Dendritic cell treated with granulocyte-macrophage colony-stimulating factor and Interleukin-4, amounts not matched to agents 40 ng/mL and 50 ng/mL, for 4 days (primary cell): ENCODE measurements around the gene ARHGEF17.

ENCODE experiments used
- H3K27ac Mint-ChIP-seq: one replicate; pipeline ENCODE4 v1.8.0; 2022; ENCODE audit warnings: mild to moderate bottlenecking, mixed read lengths
- H3K27me3 Mint-ChIP-seq: one replicate; pipeline ENCODE4 v1.8.0; 2022; ENCODE audit warnings: mild to moderate bottlenecking, mixed read lengths
- H3K36me3 Mint-ChIP-seq: one replicate; pipeline ENCODE4 v1.8.0; 2022; ENCODE audit warnings: low read depth, mixed read lengths
- H3K4me1 Mint-ChIP-seq: one replicate; pipeline ENCODE4 v1.8.0; 2022; ENCODE audit warnings: low read depth, mixed read lengths
- H3K4me3 Mint-ChIP-seq: one replicate; pipeline ENCODE4 v1.8.0; 2022; ENCODE audit warnings: mild to moderate bottlenecking, moderate library complexity, mixed read lengths
- H3K9me3 Mint-ChIP-seq: one replicate; pipeline ENCODE4 v1.8.0; 2022; ENCODE audit warnings: mixed read lengths
- intact Hi-C: fragments of 100-400 bp; cut with micrococcal nuclease; formaldehyde crosslinking; loops from one replicate; pipeline ENCODE4 v1.15.0; 2022

ARHGEF17 gene

GRCh38 chr11:73281796-73282660, 26.0 kb upstream of the ARHGEF17 start:
- Mint-ChIP-seq H3K27me3 (no peaks in the 10 kb centered on the region), H3K27ac (peak overlapping the region; percentile 82), H3K4me3 (peak overlapping the region; percentile 55), H3K36me3 (peaks cover 85% of the 10 kb centered on the region), H3K4me1 (peaks cover 92% of the 10 kb centered on the region), H3K9me3 (no peaks in the 10 kb centered on the region)
- intact Hi-C loops: no loop called here

- Mint-ChIP-seq H3K27me3 (no peaks in the 10 kb centered on the region), H3K9me3 (no peaks in the 10 kb centered on the region), H3K36me3 (peaks cover 75% of the 10 kb centered on the region), H3K4me3 (peak overlapping the region; percentile 44), H3K27ac (peak overlapping the region; percentile 82), H3K4me1 (peaks cover 98% of the 10 kb centered on the region)
- intact Hi-C loops: no loop called here
These were observed 24.6 kb upstream of the ARHGEF17 start for GRCh38 chr11:73283276-73284000.

GRCh38 chr11:73284106-73284505, 24.0 kb upstream of the ARHGEF17 start:
- H3K9me3 Mint-ChIP-seq: no peaks in the 10 kb centered on the region
- peaks cover 69% of the 10 kb centered on the region for H3K36me3 Mint-ChIP-seq
- peaks cover 100% of the 10 kb centered on the region for H3K4me1 Mint-ChIP-seq
- intact Hi-C loops: no loop called here
- H3K4me3 Mint-ChIP-seq: peak overlapping the region; percentile 44
- H3K27me3 Mint-ChIP-seq: no peaks in the 10 kb centered on the region
- H3K27ac Mint-ChIP-seq: peak overlapping the region; percentile 82

- Mint-ChIP-seq H3K4me3 (no peak overlapping the region), H3K27ac (peak overlapping the region; percentile 92), H3K36me3 (peaks cover 72% of the 10 kb centered on the region), H3K4me1 (peaks cover 100% of the 10 kb centered on the region), H3K27me3 (no peaks in the 10 kb centered on the region), H3K9me3 (no peaks in the 10 kb centered on the region)
- intact Hi-C loops: no loop called here
These were observed 22.4 kb upstream of the ARHGEF17 start for GRCh38 chr11:73285721-73286120.

- Mint-ChIP-seq H3K4me1 (peaks cover 100% of the 10 kb centered on the region), H3K9me3 (no peaks in the 10 kb centered on the region), H3K36me3 (peaks cover 78% of the 10 kb centered on the region), H3K27ac (peak overlapping the region; percentile 92), H3K27me3 (no peaks in the 10 kb centered on the region), H3K4me3 (no peak overlapping the region)
- intact Hi-C loops: no loop called here
These were observed 21.8 kb upstream of the ARHGEF17 start for GRCh38 chr11:73286240-73286810.

GRCh38 chr11:73287400-73288101, 20.5 kb upstream of the ARHGEF17 start:
- peak overlapping the region; percentile 48 for H3K4me3 Mint-ChIP-seq
- H3K27ac Mint-ChIP-seq: peak overlapping the region; percentile 92
- H3K9me3 Mint-ChIP-seq: no peaks in the 10 kb centered on the region
- H3K4me1 Mint-ChIP-seq: peaks cover 99% of the 10 kb centered on the region
- intact Hi-C loops: loop anchor here (1.0 to 2.0 kb wide), 3 partner anchors 7 to 103 kb away; no protein-coding TSS in a partner anchor
- H3K27me3 Mint-ChIP-seq: peaks cover 3% of the 10 kb centered on the region
- peaks cover 78% of the 10 kb centered on the region for H3K36me3 Mint-ChIP-seq

- Mint-ChIP-seq H3K27me3 (peaks cover 3% of the 10 kb centered on the region), H3K27ac (peak overlapping the region; percentile 92), H3K9me3 (no peaks in the 10 kb centered on the region), H3K4me1 (peaks cover 98% of the 10 kb centered on the region), H3K4me3 (peak overlapping the region; percentile 61), H3K36me3 (peaks cover 77% of the 10 kb centered on the region)
- intact Hi-C loops: loop anchor here (1.0 to 2.0 kb wide), 3 partner anchors 8 to 104 kb away; no protein-coding TSS in a partner anchor
These were observed 19.7 kb upstream of the ARHGEF17 start for GRCh38 chr11:73288192-73288872.

- H3K27ac Mint-ChIP-seq: peak overlapping the region; percentile 92
- peaks cover 74% of the 10 kb centered on the region for H3K36me3 Mint-ChIP-seq
- H3K27me3 Mint-ChIP-seq: peaks cover 3% of the 10 kb centered on the region
- H3K4me3 Mint-ChIP-seq: peak overlapping the region; percentile 61
- intact Hi-C loops: loop anchor here (1.0 to 2.0 kb wide), 4 partner anchors 9 to 104 kb away; no protein-coding TSS in a partner anchor
- H3K4me1 Mint-ChIP-seq: peaks cover 94% of the 10 kb centered on the region
- no peaks in the 10 kb centered on the region for H3K9me3 Mint-ChIP-seq
These were observed 19.0 kb upstream of the ARHGEF17 start for GRCh38 chr11:73288873-73289707.

- H3K27me3 Mint-ChIP-seq: peaks cover 3% of the 10 kb centered on the region
- H3K27ac Mint-ChIP-seq: peak overlapping the region; percentile 92
- peaks cover 93% of the 10 kb centered on the region for H3K4me1 Mint-ChIP-seq
- H3K9me3 Mint-ChIP-seq: no peaks in the 10 kb centered on the region
- intact Hi-C loops: no loop called here
- H3K36me3 Mint-ChIP-seq: peaks cover 74% of the 10 kb centered on the region
- no peak overlapping the region for H3K4me3 Mint-ChIP-seq
These were observed 17.5 kb upstream of the ARHGEF17 start for GRCh38 chr11:73290536-73290935.

- Mint-ChIP-seq H3K27me3 (peaks cover 3% of the 10 kb centered on the region), H3K4me1 (peaks cover 87% of the 10 kb centered on the region), H3K36me3 (peaks cover 74% of the 10 kb centered on the region), H3K9me3 (no peaks in the 10 kb centered on the region), H3K4me3 (no peak overlapping the region), H3K27ac (peak overlapping the region; percentile 46)
- intact Hi-C loops: no loop called here
These were observed 16.9 kb upstream of the ARHGEF17 start for GRCh38 chr11:73291196-73291595.

- Mint-ChIP-seq H3K36me3 (peaks cover 74% of the 10 kb centered on the region), H3K27me3 (peaks cover 3% of the 10 kb centered on the region), H3K4me3 (no peak overlapping the region), H3K27ac (no peak overlapping the region), H3K4me1 (peaks cover 84% of the 10 kb centered on the region), H3K9me3 (no peaks in the 10 kb centered on the region)
- intact Hi-C loops: no loop called here
These were observed 16.1 kb upstream of the ARHGEF17 start for GRCh38 chr11:73291781-73292524.

GRCh38 chr11:73292525-73292894, 15.6 kb upstream of the ARHGEF17 start:
- peaks cover 3% of the 10 kb centered on the region for H3K27me3 Mint-ChIP-seq
- no peaks in the 10 kb centered on the region for H3K9me3 Mint-ChIP-seq
- no peak overlapping the region for H3K4me3 Mint-ChIP-seq
- no peak overlapping the region for H3K27ac Mint-ChIP-seq
- intact Hi-C loops: no loop called here
- peaks cover 84% of the 10 kb centered on the region for H3K4me1 Mint-ChIP-seq
- peaks cover 75% of the 10 kb centered on the region for H3K36me3 Mint-ChIP-seq
